SK-N-SH (cell line): Measurements from ENCODE around the gene NCBP2L.

Experiments used
- CHD2 ChIP-seq: fragments of 150-350 bp; IDR thresholded peaks from 2 replicates; pipeline ENCODE4 v1.6.1; 2018; ENCODE audit warnings: low read length; ENCODE audit not compliant: partially characterized antibody
- CTCF ChIP-seq: fragments of 200-600 bp; sonication (generic); IDR thresholded peaks from 2 replicates; pipeline ENCODE4 v1.6.1; 2017; ENCODE audit warnings: antibody characterized with exemption, mild to moderate bottlenecking, moderate library complexity
- EP300 ChIP-seq, 2 experiments: IDR thresholded peaks; 2 replicates each; pipeline versions ENCODE4 v1.4.0 to v1.6.1; 2012; ENCODE audit warnings: borderline replicate concordance in 1 of 2, low read depth in 1 of 2, low read length in 1 of 2
- EZH2phosphoT487 ChIP-seq: fragments of 200-600 bp; sonication (generic); IDR thresholded peaks from 2 replicates; pipeline ENCODE4 v1.6.1; 2017; ENCODE audit warnings: low read depth, mixed run types, mild to moderate bottlenecking, antibody characterized with exemption, moderate library complexity, borderline replicate concordance
- FOXJ3 ChIP-seq: sonication (generic); formaldehyde crosslinking; IDR thresholded peaks from 2 replicates; pipeline ENCODE4 v1.5.1; 2020; ENCODE audit warnings: mild to moderate bottlenecking, missing genetic modification reagents
- JUND ChIP-seq: IDR thresholded peaks from 2 replicates; pipeline ENCODE4 v1.4.0; 2012
- MEF2A ChIP-seq: IDR thresholded peaks from 2 replicates; pipeline ENCODE4 v1.4.0; 2012; ENCODE audit warnings: low read depth, borderline replicate concordance
- MXI1 ChIP-seq: IDR thresholded peaks from 2 replicates; pipeline ENCODE4 v1.6.1; 2012; ENCODE audit warnings: mild to moderate bottlenecking, low read depth, low read length, improper control_type of control experiment
- RAD21 ChIP-seq: IDR thresholded peaks from 2 replicates; pipeline ENCODE4 v1.6.1; 2012; ENCODE audit warnings: mild to moderate bottlenecking, low read length
- RCOR1 ChIP-seq: fragments of 150-350 bp; IDR thresholded peaks from 2 replicates; pipeline ENCODE4 v1.6.1; 2017; ENCODE audit warnings: antibody characterized with exemption, low read length
- SIN3A ChIP-seq: IDR thresholded peaks from 2 replicates; pipeline ENCODE4 v1.6.1; 2012; ENCODE audit warnings: low read depth, mild to moderate bottlenecking, low read length, moderate library complexity, borderline replicate concordance
- SMC3 ChIP-seq: IDR thresholded peaks from 2 replicates; pipeline ENCODE4 v1.6.1; 2012; ENCODE audit warnings: low read depth, low read length, improper control_type of control experiment
- TAF1 ChIP-seq: IDR thresholded peaks from 2 replicates; pipeline ENCODE4 v1.6.1; 2012; ENCODE audit warnings: low read depth, mild to moderate bottlenecking, low read length, moderate library complexity, borderline replicate concordance
- TF ChIP-seq, protein P1 (sequence below): IDR thresholded peaks from 2 replicates; pipeline ENCODE4 v1.4.0; 2012; ENCODE audit warnings: low read depth

DNA sequence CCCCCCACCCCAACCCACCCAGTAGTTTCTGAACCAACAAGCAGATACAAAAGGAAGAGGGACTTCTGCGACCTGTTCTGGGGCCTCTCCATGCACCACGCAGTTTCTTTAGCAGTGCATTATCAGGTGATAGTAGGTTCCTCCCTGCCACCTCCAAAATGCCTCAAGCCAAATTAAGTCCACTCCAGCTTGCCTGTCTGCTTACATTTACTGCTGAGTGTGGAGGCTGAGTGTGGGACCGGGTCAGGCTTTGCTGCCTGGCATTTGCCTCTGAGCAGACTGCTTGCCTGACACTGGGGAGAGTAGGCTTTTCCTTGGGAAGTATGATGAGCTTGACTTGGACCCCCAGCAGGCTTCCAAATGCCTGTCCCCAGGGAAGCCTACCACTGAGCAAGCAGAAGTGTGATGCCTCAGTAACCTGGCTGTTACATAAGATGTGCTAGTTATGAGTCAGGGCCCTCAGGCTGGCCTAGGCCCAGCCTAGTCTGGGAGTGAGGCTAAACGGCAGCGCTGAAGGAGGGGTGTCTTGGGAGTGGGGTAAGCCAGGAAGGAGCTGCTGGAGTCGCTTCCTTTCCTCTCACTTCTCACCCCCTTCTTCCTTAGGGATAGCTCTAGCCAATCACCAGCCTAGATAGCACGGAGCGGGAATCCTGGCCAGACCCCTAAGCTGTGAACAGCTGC is 10.9 kb upstream of the NCBP2L start:
- no peak for TF ChIP-seq EP300 (IDR thresholded peaks at IDR 0.05; ENCODE audit: borderline replicate concordance in 1 of 2, low read depth in 1 of 2, low read length in 1 of 2)
- no peak for TF ChIP-seq CTCF
- no peak for TF ChIP-seq SIN3A
- TF ChIP-seq FOXJ3 (CRISPR knock-in tag), result no peak
- TF ChIP-seq RAD21, result no peak
- no peak for TF ChIP-seq EZH2phosphoT487
- TF ChIP-seq SMC3, result no peak
- no peak for TF ChIP-seq CHD2
- no peak for TF ChIP-seq MEF2A
- TF ChIP-seq, protein P1, sequence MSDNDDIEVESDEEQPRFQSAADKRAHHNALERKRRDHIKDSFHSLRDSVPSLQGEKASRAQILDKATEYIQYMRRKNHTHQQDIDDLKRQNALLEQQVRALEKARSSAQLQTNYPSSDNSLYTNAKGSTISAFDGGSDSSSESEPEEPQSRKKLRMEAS, result no peak
- no peak for TF ChIP-seq MXI1
- no peak for TF ChIP-seq RCOR1
- no peak for TF ChIP-seq TAF1
- no peak for TF ChIP-seq JUND
